Thyroid gland (tissue), 4 donors: Measurements from ENCODE around the gene ABLIM1.

ENCODE experiments used
- POLR2A ChIP-seq, 2 donors: fragments of 450-650 bp; IDR thresholded peaks; one replicate each; pipeline ENCODE4 v1.6.1; 2017; ENCODE audit warnings: antibody characterized with exemption in 2 of 2, mild to moderate bottlenecking in 2 of 2, moderate library complexity in 1 of 2
- TF ChIP-seq, protein P1 (sequence below), 6 experiments: fragments of 200-600 bp in 3 of 6; fragments of 450-650 bp in 3 of 6; sonication (generic) in 3 of 6; IDR thresholded peaks; one replicate each; pipeline ENCODE4 v1.5.1; 2016 to 2019; ENCODE audit warnings: antibody characterized with exemption in 6 of 6, mild to moderate bottlenecking in 2 of 6, inconsistent platforms in 1 of 6, moderate library complexity in 1 of 6

GRCh38 chr10:114402233-114402632, 255.8 kb downstream of the ABLIM1 start:
- TF ChIP-seq, protein P1, sequence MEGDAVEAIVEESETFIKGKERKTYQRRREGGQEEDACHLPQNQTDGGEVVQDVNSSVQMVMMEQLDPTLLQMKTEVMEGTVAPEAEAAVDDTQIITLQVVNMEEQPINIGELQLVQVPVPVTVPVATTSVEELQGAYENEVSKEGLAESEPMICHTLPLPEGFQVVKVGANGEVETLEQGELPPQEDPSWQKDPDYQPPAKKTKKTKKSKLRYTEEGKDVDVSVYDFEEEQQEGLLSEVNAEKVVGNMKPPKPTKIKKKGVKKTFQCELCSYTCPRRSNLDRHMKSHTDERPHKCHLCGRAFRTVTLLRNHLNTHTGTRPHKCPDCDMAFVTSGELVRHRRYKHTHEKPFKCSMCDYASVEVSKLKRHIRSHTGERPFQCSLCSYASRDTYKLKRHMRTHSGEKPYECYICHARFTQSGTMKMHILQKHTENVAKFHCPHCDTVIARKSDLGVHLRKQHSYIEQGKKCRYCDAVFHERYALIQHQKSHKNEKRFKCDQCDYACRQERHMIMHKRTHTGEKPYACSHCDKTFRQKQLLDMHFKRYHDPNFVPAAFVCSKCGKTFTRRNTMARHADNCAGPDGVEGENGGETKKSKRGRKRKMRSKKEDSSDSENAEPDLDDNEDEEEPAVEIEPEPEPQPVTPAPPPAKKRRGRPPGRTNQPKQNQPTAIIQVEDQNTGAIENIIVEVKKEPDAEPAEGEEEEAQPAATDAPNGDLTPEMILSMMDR (IDR thresholded peaks at IDR 0.05), result no peak
- TF ChIP-seq POLR2A (IDR thresholded peaks at IDR 0.05), result no peak
